ENCODE results near the gene ZNF598.

DNA sequence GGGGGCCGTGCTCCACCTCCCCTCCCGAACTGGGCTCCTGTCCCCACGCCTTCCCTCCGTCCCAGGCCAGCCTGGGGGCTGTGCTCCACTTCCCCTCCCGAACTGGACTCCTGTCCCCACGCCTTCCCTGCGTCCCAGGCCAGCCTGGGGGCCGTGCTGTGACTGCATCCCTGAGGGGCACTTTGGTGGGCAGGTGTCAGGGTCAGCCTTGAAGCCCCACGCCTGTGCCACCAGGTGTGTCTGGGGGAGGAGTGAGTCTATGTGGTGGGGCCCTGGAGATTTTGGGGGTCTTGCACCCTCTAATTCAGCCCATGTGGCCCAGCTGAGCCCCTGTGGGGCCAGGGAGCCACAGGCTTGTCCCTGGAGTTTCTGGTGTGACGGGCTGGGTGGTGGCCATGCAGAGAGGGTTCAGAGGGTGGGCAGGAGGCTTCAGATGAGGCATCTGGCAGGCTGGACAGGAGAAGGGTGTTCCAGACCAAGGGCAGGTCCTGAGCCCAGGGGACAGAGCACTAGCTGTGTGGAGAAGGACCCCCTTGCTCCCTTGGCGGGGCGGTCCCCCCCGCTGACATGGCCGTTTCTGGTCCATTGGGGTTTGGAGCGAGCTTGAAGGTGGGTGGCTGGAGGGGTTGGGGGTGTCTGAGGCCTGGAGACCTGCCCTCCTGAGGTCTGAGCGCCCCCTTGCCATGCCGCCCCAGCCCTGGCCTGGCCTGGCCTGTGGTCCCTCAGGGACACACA is 25.2 kb upstream of the ZNF598 start:
- TF ChIP-seq SMC3 (conservative IDR thresholded peaks at IDR 0.05; ENCODE audit: poor library complexity) (no peak), POLR2AphosphoS5 (IDR thresholded peaks at IDR 0.05) (no peak)
